ENCODE data around the gene PROM1. TPM values are rescaled to one million over a fixed set of nuclear protein-coding genes. Genes with fewer than 3 reads are reported as not detected.
A peak's percentile ranks its signal among the peaks of the same experiment; 100 is the strongest.

PROM1 gene
- total RNA-seq, 5 donors from 2014 or later (not counting 1 experiment from before 2014, with no cell fraction given) = 0.38 to 2.0 (median 1.4) TPM

GRCh38 chr4:15988222-15988621 lies 95.6 kb downstream of the PROM1 start:
- Histone ChIP-seq H3K4me1 (ENCODE audit: control insufficient read depth in 1 of 2, extremely low read depth in 1 of 2, insufficient read depth in 2 of 2, low read length in 2 of 2) (no peaks in the 10 kb centered on the region), H3K27me3 (replicated peaks in 1 of 2; ENCODE audit: control insufficient read depth in 2 of 2, extremely low read depth in 1 of 2, insufficient read depth in 2 of 2, low read length in 1 of 2) (peaks cover 0 to 16% of the 10 kb centered on the region in 2 experiments), H3K27ac (ENCODE audit: low read length) (no peak overlapping the region), H3K9me3 (no peaks in the 10 kb centered on the region), H3K4me3 (ENCODE audit: control insufficient read depth in 1 of 2, extremely low read depth in 1 of 2, low read length in 1 of 2) (no peak overlapping the region), H3K36me3 (ENCODE audit: control insufficient read depth in 2 of 2, extremely low read depth in 1 of 2, insufficient read depth in 1 of 2, low read length in 1 of 2) (no peaks in the 10 kb centered on the region)
- CTCF ChIA-PET = interaction anchor here in 1 of 2 donors (1.1 kb wide), 1 partner anchor 182 kb away, joined by 3 read pairs; no protein-coding TSS in a partner anchor
- peaks cover 0 to 4% (median 3%) of the 10 kb centered on the region in 3 donors for H3K4me1 Mint-ChIP-seq
- DNase-seq (no peak), ATAC-seq (replicated peaks in 1 of 4) (no peak)
- H3K27ac Mint-ChIP-seq = no peak overlapping the region
- peaks cover 7 to 10% of the 10 kb centered on the region in 2 donors for H3K27me3 Mint-ChIP-seq
- no CpG with 5 or more reads among the region's 1 CpG for WGBS (ENCODE audit: insufficient coverage)
- POLR2A ChIA-PET = no interaction called here
- no peaks in the 10 kb centered on the region for H3K36me3 Mint-ChIP-seq
- no peaks in the 10 kb centered on the region for H3K9me3 Mint-ChIP-seq
- no peak overlapping the region for H3K4me3 Mint-ChIP-seq

DNA sequence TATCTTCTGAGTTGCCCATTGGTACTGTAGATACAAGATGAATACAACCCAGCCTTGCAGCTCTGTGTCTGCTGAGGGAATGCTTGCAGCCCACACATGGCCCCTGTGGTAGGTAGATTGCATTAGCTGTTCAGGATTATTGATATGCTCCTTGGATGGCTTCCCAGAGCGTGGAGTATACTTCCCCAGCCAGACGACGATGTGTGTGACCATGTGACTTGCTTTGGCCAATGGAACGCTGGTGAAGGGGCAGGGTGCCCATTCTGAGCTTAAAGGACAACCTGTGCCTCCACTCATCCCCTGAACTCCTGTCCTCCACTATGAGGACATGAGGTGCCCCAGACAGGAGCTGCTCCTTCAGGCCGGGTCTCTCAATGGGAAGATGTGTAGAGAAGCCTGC lies 96.9 kb downstream of the PROM1 start:
- CTCF ChIA-PET = interaction anchor here in 1 of 2 donors (1.4 kb wide), 1 partner anchor 10 kb away, joined by 3 read pairs; no protein-coding TSS in a partner anchor
- peaks cover 0 to 4% (median 1%) of the 10 kb centered on the region in 3 donors for H3K4me1 Mint-ChIP-seq
- H3K27ac ChIP-seq (ENCODE audit: low read length) = no peak overlapping the region
- no peak overlapping the region for H3K4me3 ChIP-seq (ENCODE audit: control insufficient read depth in 1 of 2, extremely low read depth in 1 of 2, low read length in 1 of 2)
- peaks cover 11% of the 10 kb centered on the region in 2 donors for H3K27me3 Mint-ChIP-seq
- H3K36me3 Mint-ChIP-seq = no peaks in the 10 kb centered on the region
- H3K36me3 ChIP-seq (ENCODE audit: control insufficient read depth in 2 of 2, extremely low read depth in 1 of 2, insufficient read depth in 1 of 2, low read length in 1 of 2) = no peaks in the 10 kb centered on the region
- no peaks in the 10 kb centered on the region for H3K9me3 ChIP-seq
- WGBS (ENCODE audit: insufficient coverage) = 69% methylated on average over 3 of the region's 5 CpGs
- no peak overlapping the region for H3K27ac Mint-ChIP-seq
- POLR2A ChIA-PET = no interaction called here
- H3K4me3 Mint-ChIP-seq = no peak overlapping the region
- H3K9me3 Mint-ChIP-seq = no peaks in the 10 kb centered on the region
- ATAC-seq (replicated peaks in 1 of 4) (no peak), DNase-seq (no peak)
- H3K4me1 ChIP-seq (ENCODE audit: control insufficient read depth in 1 of 2, extremely low read depth in 1 of 2, insufficient read depth in 2 of 2, low read length in 2 of 2) = no peaks in the 10 kb centered on the region
- peaks cover 0 to 15% of the 10 kb centered on the region in 2 experiments for H3K27me3 ChIP-seq (replicated peaks in 1 of 2; ENCODE audit: control insufficient read depth in 2 of 2, extremely low read depth in 1 of 2, insufficient read depth in 2 of 2, low read length in 1 of 2)

GRCh38 chr4:15983610-15984009 lies 100.2 kb downstream of the PROM1 start:
- H3K4me1 Mint-ChIP-seq = no peaks in the 10 kb centered on the region
- Histone ChIP-seq H3K27ac (ENCODE audit: low read length) (no peak overlapping the region), H3K4me1 (ENCODE audit: control insufficient read depth in 1 of 2, extremely low read depth in 1 of 2, insufficient read depth in 2 of 2, low read length in 2 of 2) (no peaks in the 10 kb centered on the region), H3K36me3 (ENCODE audit: control insufficient read depth in 2 of 2, extremely low read depth in 1 of 2, insufficient read depth in 1 of 2, low read length in 1 of 2) (no peaks in the 10 kb centered on the region), H3K4me3 (ENCODE audit: control insufficient read depth in 1 of 2, extremely low read depth in 1 of 2, low read length in 1 of 2) (no peak overlapping the region), H3K27me3 (replicated peaks in 1 of 2; ENCODE audit: control insufficient read depth in 2 of 2, extremely low read depth in 1 of 2, insufficient read depth in 2 of 2, low read length in 1 of 2) (peaks cover 0 to 3% of the 10 kb centered on the region in 2 experiments), H3K9me3 (no peaks in the 10 kb centered on the region)
- ChIA-PET CTCF (no interaction called here), POLR2A (no interaction called here)
- DNase-seq (no peak), ATAC-seq (replicated peaks in 1 of 4) (no peak)
- H3K27me3 Mint-ChIP-seq = peaks cover 7 to 10% of the 10 kb centered on the region in 2 donors
- WGBS (ENCODE audit: insufficient coverage) = 91% methylated on average over 1 of the region's 2 CpGs
- H3K36me3 Mint-ChIP-seq = no peaks in the 10 kb centered on the region
- H3K9me3 Mint-ChIP-seq = no peaks in the 10 kb centered on the region
- H3K27ac Mint-ChIP-seq = no peak overlapping the region
- H3K4me3 Mint-ChIP-seq = no peak overlapping the region

DNA sequence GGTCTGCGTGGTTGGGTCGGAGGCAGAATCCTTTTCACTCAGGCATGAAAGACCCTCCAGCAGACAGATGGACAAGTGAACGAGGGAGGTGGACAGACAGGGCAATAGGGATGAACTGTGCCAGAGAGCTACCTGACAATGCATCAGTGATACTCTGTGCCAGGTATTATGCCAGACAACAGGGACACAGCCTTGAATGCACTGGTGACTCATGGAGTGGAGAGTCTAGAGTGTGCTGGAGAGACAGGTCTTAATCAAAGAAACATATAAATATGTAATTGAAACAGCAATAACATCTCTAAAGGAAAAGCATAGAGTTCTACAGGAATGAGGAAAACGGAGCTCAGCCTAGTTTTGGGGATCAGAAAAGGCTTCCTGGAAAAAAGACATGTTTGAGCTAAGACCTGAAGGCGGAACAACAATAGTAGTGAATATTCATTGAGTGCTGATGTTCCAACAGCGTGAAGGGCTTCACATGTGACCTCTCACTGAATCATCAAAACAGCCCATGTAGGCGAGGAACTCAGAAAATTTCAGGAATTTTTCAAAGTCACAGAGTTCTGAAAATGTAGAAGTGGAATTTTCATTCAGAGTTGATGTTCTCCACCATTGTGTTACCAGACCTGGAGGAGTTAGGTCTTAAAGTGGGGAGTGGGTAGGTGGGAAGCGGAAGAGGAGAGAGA lies 100.8 kb downstream of the PROM1 start:
- DNase-seq (no peak), ATAC-seq (replicated peaks in 1 of 4) (no peak)
- H3K27ac Mint-ChIP-seq = no peak overlapping the region
- no peaks in the 10 kb centered on the region for H3K9me3 ChIP-seq
- CTCF ChIA-PET = no interaction called here
- H3K9me3 Mint-ChIP-seq = no peaks in the 10 kb centered on the region
- WGBS (ENCODE audit: insufficient coverage) = 82% methylated on average over 7 of the region's 8 CpGs
- no peak overlapping the region for H3K4me3 ChIP-seq (ENCODE audit: control insufficient read depth in 1 of 2, extremely low read depth in 1 of 2, low read length in 1 of 2)
- POLR2A ChIA-PET = no interaction called here
- peaks cover 0 to 3% of the 10 kb centered on the region in 2 experiments for H3K27me3 ChIP-seq (replicated peaks in 1 of 2; ENCODE audit: control insufficient read depth in 2 of 2, extremely low read depth in 1 of 2, insufficient read depth in 2 of 2, low read length in 1 of 2)
- no peak overlapping the region for H3K4me3 Mint-ChIP-seq
- no peak overlapping the region for H3K27ac ChIP-seq (ENCODE audit: low read length)
- peaks cover 7 to 15% of the 10 kb centered on the region in 2 donors for H3K27me3 Mint-ChIP-seq
- H3K36me3 Mint-ChIP-seq = no peaks in the 10 kb centered on the region
- H3K36me3 ChIP-seq (ENCODE audit: control insufficient read depth in 2 of 2, extremely low read depth in 1 of 2, insufficient read depth in 1 of 2, low read length in 1 of 2) = no peaks in the 10 kb centered on the region
- H3K4me1 Mint-ChIP-seq = no peaks in the 10 kb centered on the region
- H3K4me1 ChIP-seq (ENCODE audit: control insufficient read depth in 1 of 2, extremely low read depth in 1 of 2, insufficient read depth in 2 of 2, low read length in 2 of 2) = no peaks in the 10 kb centered on the region

- ChIA-PET POLR2A (no interaction called here), CTCF (no interaction called here)
- Mint-ChIP-seq H3K4me3 (no peak overlapping the region), H3K36me3 (no peaks in the 10 kb centered on the region), H3K9me3 (no peaks in the 10 kb centered on the region), H3K27me3 (peaks cover 3 to 17% of the 10 kb centered on the region in 2 donors), H3K27ac (no peak overlapping the region), H3K4me1 (no peaks in the 10 kb centered on the region)
- H3K27ac ChIP-seq (ENCODE audit: low read length) = no peak overlapping the region
- no peak overlapping the region for H3K4me3 ChIP-seq (ENCODE audit: control insufficient read depth in 1 of 2, extremely low read depth in 1 of 2, low read length in 1 of 2)
- ATAC-seq (replicated peaks in 1 of 4) = no peak
- peaks cover 0 to 3% of the 10 kb centered on the region in 2 experiments for H3K27me3 ChIP-seq (replicated peaks in 1 of 2; ENCODE audit: control insufficient read depth in 2 of 2, extremely low read depth in 1 of 2, insufficient read depth in 2 of 2, low read length in 1 of 2)
- H3K4me1 ChIP-seq (ENCODE audit: control insufficient read depth in 1 of 2, extremely low read depth in 1 of 2, insufficient read depth in 2 of 2, low read length in 2 of 2) = no peaks in the 10 kb centered on the region
- DNase-seq = no peak
- no peaks in the 10 kb centered on the region for H3K36me3 ChIP-seq (ENCODE audit: control insufficient read depth in 2 of 2, extremely low read depth in 1 of 2, insufficient read depth in 1 of 2, low read length in 1 of 2)
- 81% methylated on average over 6 of the region's 7 CpGs for WGBS (ENCODE audit: insufficient coverage)
- no peaks in the 10 kb centered on the region for H3K9me3 ChIP-seq
Measured at GRCh38 chr4:15976456-15977447, 107.1 kb downstream of the PROM1 start.

DNA sequence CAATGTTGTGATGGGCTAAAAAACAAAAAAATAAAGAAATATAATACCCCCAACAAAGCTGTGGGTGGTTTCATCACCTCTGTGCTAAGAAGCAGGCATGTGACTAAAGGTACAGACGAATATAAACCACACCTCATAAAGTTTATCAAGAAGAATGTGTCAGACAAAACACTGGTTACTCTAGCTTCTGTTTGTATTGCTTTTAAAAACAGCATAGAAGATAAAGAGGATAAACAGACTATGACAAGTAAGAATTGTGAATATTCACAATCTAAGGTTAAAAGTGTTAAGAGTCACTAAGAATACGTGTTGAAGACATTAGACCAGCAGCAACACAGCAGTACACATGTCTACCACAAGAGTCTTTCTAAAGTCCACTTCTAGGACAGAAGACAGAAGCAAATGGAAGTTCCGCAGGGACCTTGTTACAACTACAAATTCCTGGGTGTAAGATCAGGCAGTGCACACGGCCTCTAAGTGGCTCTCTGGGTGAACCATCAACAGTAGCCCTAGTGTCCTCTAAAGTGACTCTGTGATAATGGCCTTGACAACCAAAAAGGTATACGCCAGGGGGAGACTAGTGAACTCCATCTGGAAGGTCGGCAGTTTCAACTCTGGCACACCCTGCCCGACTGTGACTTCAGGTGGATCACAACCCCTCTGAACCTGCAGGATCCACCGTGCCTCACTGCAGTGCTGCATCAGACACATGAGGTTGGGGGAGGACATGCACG lies 112.6 kb downstream of the PROM1 start:
- ATAC-seq (replicated peaks in 1 of 4) (peak in 1 of 4 experiments; percentile 31), DNase-seq (no peak)
- Histone ChIP-seq H3K9me3 (no peaks in the 10 kb centered on the region), H3K4me3 (ENCODE audit: control insufficient read depth in 1 of 2, extremely low read depth in 1 of 2, low read length in 1 of 2) (no peak overlapping the region), H3K4me1 (ENCODE audit: control insufficient read depth in 1 of 2, extremely low read depth in 1 of 2, insufficient read depth in 2 of 2, low read length in 2 of 2) (no peaks in the 10 kb centered on the region), H3K27me3 (replicated peaks in 1 of 2; ENCODE audit: control insufficient read depth in 2 of 2, extremely low read depth in 1 of 2, insufficient read depth in 2 of 2, low read length in 1 of 2) (peaks cover 0 to 5% of the 10 kb centered on the region in 2 experiments), H3K36me3 (ENCODE audit: control insufficient read depth in 2 of 2, extremely low read depth in 1 of 2, insufficient read depth in 1 of 2, low read length in 1 of 2) (no peaks in the 10 kb centered on the region), H3K27ac (ENCODE audit: low read length) (no peak overlapping the region)
- 85% methylated on average over 7 of the region's 9 CpGs for WGBS (ENCODE audit: insufficient coverage)
- Mint-ChIP-seq H3K9me3 (peaks cover under 1 to 2% (median 2%) of the 10 kb centered on the region in 3 donors), H3K4me1 (peaks cover 0 to 2% (median 0%) of the 10 kb centered on the region in 3 donors), H3K36me3 (no peaks in the 10 kb centered on the region), H3K27me3 (peaks cover 3 to 4% of the 10 kb centered on the region in 2 donors), H3K4me3 (no peak overlapping the region), H3K27ac (no peak overlapping the region)
- CTCF ChIA-PET = interaction anchor here (0.6 to 1.3 kb wide), 3 partner anchors 52 to 1947 kb away, joined by 3 read pairs; no protein-coding TSS in a partner anchor
- POLR2A ChIA-PET = no interaction called here
